ENCODE data around the gene SEMA3C.

Gene SEMA3C

DNA sequence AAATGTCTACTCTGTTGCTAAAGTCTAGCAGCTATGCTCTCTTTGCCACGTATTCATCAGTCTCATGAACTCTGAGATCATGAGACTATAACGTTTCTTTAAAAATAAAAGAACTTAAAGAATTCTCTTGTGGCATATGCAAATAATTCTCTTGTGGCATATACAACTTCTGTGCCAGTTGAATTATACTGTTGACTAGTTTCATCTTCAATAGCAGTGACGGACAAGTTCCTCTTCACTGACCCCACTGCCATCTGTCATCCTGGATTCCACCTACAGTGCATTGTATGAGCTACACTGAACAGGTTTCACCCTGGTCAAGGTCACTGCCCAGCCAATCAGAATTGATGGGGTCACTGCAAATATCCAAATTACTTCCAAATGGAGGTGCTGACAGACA lies 192.2 kb downstream of the SEMA3C start:
- no peaks in the 10 kb centered on the region for H3K27me3 Mint-ChIP-seq
- H3K9me3 Mint-ChIP-seq, result no peaks in the 10 kb centered on the region
- no peak overlapping the region for H3K27ac Mint-ChIP-seq
- H3K36me3 Mint-ChIP-seq (ENCODE audit: low read depth), result no peaks in the 10 kb centered on the region
- peaks cover 4% of the 10 kb centered on the region for H3K4me1 Mint-ChIP-seq (ENCODE audit: low read depth)
- H3K4me3 Mint-ChIP-seq, result no peak overlapping the region

GRCh38 chr7:80725181-80725611 lies 193.7 kb downstream of the SEMA3C start:
- Mint-ChIP-seq H3K4me1 (ENCODE audit: low read depth) (peaks cover 4% of the 10 kb centered on the region), H3K4me3 (no peak overlapping the region), H3K27ac (no peak overlapping the region), H3K9me3 (no peaks in the 10 kb centered on the region), H3K27me3 (no peaks in the 10 kb centered on the region), H3K36me3 (ENCODE audit: low read depth) (no peaks in the 10 kb centered on the region)

GRCh38 chr7:80724249-80724871 lies 194.5 kb downstream of the SEMA3C start:
- no peak overlapping the region for H3K4me3 Mint-ChIP-seq
- no peaks in the 10 kb centered on the region for H3K9me3 Mint-ChIP-seq

GRCh38 chr7:80722616-80723195 lies 196.1 kb downstream of the SEMA3C start:
- H3K27me3 Mint-ChIP-seq, result no peaks in the 10 kb centered on the region
- no peaks in the 10 kb centered on the region for H3K36me3 Mint-ChIP-seq (ENCODE audit: low read depth)
- no peak overlapping the region for H3K27ac Mint-ChIP-seq
- H3K4me3 Mint-ChIP-seq, result no peak overlapping the region
- H3K9me3 Mint-ChIP-seq, result no peaks in the 10 kb centered on the region
- H3K4me1 Mint-ChIP-seq (ENCODE audit: low read depth), result peaks cover 4% of the 10 kb centered on the region

More at GRCh38 chr7:80724249-80724871, 194.5 kb downstream of the SEMA3C start:
- no peak overlapping the region for H3K27ac Mint-ChIP-seq
- H3K4me1 Mint-ChIP-seq (ENCODE audit: low read depth), result peaks cover 4% of the 10 kb centered on the region
- H3K27me3 Mint-ChIP-seq, result no peaks in the 10 kb centered on the region
- no peaks in the 10 kb centered on the region for H3K36me3 Mint-ChIP-seq (ENCODE audit: low read depth)

DNA sequence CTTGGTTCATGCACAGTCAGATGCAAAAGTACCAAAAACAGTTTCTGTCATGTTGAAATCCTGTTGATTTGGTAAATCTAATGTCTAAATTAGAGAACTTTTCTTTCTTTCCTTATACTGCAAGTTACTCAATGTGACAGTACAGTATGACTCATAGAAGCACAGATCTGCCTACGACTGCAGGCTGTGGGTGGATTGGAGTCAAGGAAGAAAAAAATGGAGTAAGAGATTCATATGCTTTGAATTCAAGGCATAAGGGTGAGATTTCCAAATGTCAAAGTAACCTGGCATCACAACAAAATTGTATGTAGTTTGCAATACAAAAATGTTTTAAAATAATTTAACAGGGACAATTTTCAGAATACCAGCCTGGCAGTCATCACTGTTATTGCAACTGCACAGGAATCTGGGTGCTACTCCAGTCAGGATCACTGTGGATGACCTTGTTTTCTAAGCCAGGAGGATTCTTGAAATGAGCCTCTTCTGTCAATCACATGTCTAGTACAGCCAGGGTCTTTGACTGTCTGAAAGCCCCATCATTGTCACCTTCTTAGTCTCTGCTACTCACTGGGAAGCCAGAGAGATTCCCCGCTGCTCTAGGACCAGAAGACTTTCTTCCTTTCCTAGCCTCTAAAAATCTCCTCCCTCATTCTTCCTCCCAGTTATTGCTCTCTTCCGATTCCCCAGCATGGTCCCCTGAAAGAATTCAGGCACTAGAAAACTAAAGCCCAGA lies 196.8 kb downstream of the SEMA3C start:
- Mint-ChIP-seq H3K27me3 (no peaks in the 10 kb centered on the region), H3K36me3 (ENCODE audit: low read depth) (no peaks in the 10 kb centered on the region)

DNA sequence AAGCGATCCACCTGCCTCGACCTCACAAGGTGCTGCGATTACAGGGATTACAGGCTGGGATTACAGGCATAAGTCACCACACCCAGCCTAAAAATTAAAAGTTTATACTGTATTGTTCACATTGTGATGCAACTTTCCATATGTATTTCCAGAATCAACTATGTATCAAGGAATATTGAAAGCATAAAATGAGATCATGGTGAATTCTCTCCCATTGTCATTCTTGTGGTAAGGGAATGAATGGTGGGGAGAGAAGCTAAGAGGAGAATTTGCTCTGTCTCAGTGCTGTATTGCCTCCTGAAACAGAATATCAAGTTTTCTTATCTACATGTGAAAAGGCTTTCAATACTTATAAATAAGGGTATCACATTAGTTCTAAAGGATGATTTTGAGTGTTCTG lies 198.7 kb downstream of the SEMA3C start:
- no peaks in the 10 kb centered on the region for H3K9me3 Mint-ChIP-seq
- H3K36me3 Mint-ChIP-seq (ENCODE audit: low read depth), result no peaks in the 10 kb centered on the region
- no peak overlapping the region for H3K4me3 Mint-ChIP-seq
- H3K27ac Mint-ChIP-seq, result no peak overlapping the region
- no peaks in the 10 kb centered on the region for H3K27me3 Mint-ChIP-seq
- H3K4me1 Mint-ChIP-seq (ENCODE audit: low read depth), result no peaks in the 10 kb centered on the region

More for the DNA sequence above, 196.8 kb downstream of the SEMA3C start:
- Mint-ChIP-seq H3K9me3 (no peaks in the 10 kb centered on the region), H3K4me1 (ENCODE audit: low read depth) (peaks cover 3% of the 10 kb centered on the region), H3K27ac (no peak overlapping the region), H3K4me3 (no peak overlapping the region)

DNA sequence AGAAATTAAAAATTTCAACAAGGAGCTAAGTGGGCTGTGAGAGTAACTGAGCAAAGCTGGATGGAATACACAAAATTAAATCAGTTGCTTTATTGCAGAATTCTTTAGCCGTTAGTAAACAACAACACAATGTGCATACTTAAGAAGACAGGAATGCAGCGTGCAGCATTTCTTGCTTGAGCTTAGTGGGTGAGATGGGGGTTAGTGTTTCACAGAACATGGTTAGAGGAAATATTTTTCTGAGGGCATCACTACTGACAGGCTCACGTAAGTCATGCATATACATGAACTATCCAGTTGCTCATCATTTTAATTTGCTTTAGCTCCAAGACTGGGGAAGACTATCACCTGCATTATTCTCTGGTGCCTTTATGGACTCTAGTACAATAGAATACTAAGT lies 199.6 kb downstream of the SEMA3C start:
- H3K9me3 Mint-ChIP-seq, result no peaks in the 10 kb centered on the region
- H3K4me1 Mint-ChIP-seq (ENCODE audit: low read depth), result no peaks in the 10 kb centered on the region
- H3K4me3 Mint-ChIP-seq, result no peak overlapping the region
- no peaks in the 10 kb centered on the region for H3K27me3 Mint-ChIP-seq
- H3K36me3 Mint-ChIP-seq (ENCODE audit: low read depth), result no peaks in the 10 kb centered on the region
- H3K27ac Mint-ChIP-seq, result no peak overlapping the region

DNA sequence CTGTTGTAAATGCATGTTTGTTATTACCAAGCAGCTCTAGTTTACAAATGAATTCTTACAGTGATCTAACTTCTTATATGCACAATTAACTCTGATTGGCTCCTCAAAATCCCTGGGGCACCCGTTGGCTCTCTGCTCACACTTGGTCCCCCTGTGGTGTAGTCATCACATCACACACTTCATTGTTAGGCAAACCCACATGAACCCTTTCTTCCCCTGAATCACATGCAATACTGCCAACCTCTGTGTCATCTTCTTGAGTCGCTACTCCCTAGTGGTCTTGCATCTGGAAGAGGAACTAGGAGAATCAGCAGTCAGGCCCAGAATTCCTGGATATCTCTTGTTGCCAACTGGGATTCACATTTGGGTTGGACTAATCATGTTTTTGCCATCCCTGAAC lies 207.3 kb downstream of the SEMA3C start:
- Mint-ChIP-seq H3K4me1 (ENCODE audit: low read depth) (no peaks in the 10 kb centered on the region), H3K4me3 (no peak overlapping the region), H3K27me3 (no peaks in the 10 kb centered on the region), H3K27ac (no peak overlapping the region), H3K9me3 (peaks cover 4% of the 10 kb centered on the region), H3K36me3 (ENCODE audit: low read depth) (no peaks in the 10 kb centered on the region)

GRCh38 chr7:80708123-80708522 lies 210.7 kb downstream of the SEMA3C start:
- Mint-ChIP-seq H3K4me1 (ENCODE audit: low read depth) (no peaks in the 10 kb centered on the region), H3K36me3 (ENCODE audit: low read depth) (no peaks in the 10 kb centered on the region), H3K27ac (no peak overlapping the region), H3K27me3 (no peaks in the 10 kb centered on the region), H3K9me3 (peaks cover 4% of the 10 kb centered on the region), H3K4me3 (no peak overlapping the region)

- Mint-ChIP-seq H3K4me1 (ENCODE audit: low read depth) (no peaks in the 10 kb centered on the region), H3K4me3 (no peak overlapping the region), H3K27ac (no peak overlapping the region), H3K27me3 (no peaks in the 10 kb centered on the region), H3K9me3 (no peaks in the 10 kb centered on the region), H3K36me3 (ENCODE audit: low read depth) (no peaks in the 10 kb centered on the region)
Measured at GRCh38 chr7:80707318-80707717, 211.5 kb downstream of the SEMA3C start.

- no peak overlapping the region for H3K27ac Mint-ChIP-seq
- no peaks in the 10 kb centered on the region for H3K4me1 Mint-ChIP-seq (ENCODE audit: low read depth)
- H3K27me3 Mint-ChIP-seq, result no peaks in the 10 kb centered on the region
- H3K4me3 Mint-ChIP-seq, result no peak overlapping the region
- no peaks in the 10 kb centered on the region for H3K36me3 Mint-ChIP-seq (ENCODE audit: low read depth)
- no peaks in the 10 kb centered on the region for H3K9me3 Mint-ChIP-seq
Measured at GRCh38 chr7:80705130-80705781, 213.6 kb downstream of the SEMA3C start.

DNA sequence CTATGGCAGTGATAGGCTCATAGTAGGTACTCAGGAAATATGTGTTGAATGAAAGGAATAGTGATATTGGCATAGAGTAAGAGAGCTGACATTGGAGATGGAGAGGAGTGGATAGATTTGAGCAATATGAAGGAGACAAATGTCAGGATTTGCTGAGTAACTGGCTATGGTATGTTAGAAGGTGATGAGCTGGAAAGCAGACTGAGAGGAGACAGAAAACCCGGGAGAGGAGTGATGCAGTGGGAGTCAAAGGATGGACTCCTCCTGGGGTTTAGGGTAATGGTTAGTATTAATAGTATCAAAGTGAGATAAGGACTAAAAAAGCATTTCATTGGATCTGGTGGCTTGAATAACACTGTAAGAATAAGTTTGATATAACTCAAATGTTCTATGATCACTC lies 215.6 kb downstream of the SEMA3C start:
- no peaks in the 10 kb centered on the region for H3K36me3 Mint-ChIP-seq (ENCODE audit: low read depth)
- H3K4me1 Mint-ChIP-seq (ENCODE audit: low read depth), result no peaks in the 10 kb centered on the region
- no peaks in the 10 kb centered on the region for H3K9me3 Mint-ChIP-seq
- no peak overlapping the region for H3K4me3 Mint-ChIP-seq
- H3K27ac Mint-ChIP-seq, result no peak overlapping the region
- no peaks in the 10 kb centered on the region for H3K27me3 Mint-ChIP-seq

DNA sequence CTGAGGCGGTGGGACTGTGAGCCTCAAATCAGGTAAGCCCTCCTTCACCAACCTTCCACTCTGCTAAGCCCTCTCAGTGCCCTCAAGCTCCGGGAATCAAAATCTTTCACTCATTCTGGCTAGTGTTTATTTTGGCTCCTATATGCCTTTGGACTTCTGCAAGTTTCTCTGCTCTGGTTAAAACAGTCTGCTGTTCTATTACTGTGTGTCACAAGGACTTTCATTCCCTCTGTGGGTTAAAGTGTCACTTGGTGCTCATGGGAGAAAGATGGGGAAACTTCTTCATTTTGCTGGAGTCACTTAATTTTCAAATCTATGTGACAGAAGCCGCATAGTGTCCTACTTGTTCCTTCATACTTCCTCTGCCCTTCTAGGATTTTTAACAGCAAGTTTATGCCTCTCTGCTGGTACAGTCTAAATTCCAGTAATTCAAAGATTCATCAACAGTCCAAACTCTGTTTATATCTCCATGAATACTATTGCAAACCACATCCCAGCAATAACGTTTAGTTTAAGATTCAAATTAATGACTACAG lies 219.1 kb downstream of the SEMA3C start:
- Mint-ChIP-seq H3K27ac (no peak overlapping the region), H3K27me3 (no peaks in the 10 kb centered on the region), H3K9me3 (no peaks in the 10 kb centered on the region), H3K4me1 (ENCODE audit: low read depth) (no peaks in the 10 kb centered on the region), H3K36me3 (ENCODE audit: low read depth) (no peaks in the 10 kb centered on the region), H3K4me3 (no peak overlapping the region)

DNA sequence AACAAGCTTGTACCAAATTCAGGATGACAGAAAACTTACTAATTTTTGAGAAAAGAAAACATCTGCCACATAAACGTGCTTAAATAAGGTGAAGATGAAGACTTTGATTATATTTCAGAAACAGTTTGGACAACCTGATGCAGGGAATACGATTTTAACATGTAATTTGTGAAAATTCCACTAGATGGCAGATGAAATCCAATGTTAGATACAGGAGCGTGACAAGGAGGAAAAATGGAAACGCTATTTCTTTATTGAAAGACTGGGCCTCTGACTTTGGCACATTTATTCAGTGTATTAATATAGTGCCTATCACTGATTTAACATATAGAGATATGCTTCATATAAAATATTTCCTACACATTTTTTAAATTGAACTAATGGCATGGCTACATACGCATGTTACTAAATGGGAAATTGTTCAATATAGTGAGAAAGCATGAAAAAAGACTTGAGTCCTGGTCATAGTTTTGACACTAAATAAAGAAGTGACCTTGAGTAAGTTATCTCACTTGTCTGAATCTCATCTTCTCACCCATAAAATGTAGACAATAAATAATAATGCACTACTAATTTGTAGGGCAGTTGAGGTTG lies 219.7 kb downstream of the SEMA3C start:
- H3K36me3 Mint-ChIP-seq (ENCODE audit: low read depth), result no peaks in the 10 kb centered on the region
- H3K27me3 Mint-ChIP-seq, result no peaks in the 10 kb centered on the region
- no peaks in the 10 kb centered on the region for H3K4me1 Mint-ChIP-seq (ENCODE audit: low read depth)
- no peak overlapping the region for H3K27ac Mint-ChIP-seq
- no peaks in the 10 kb centered on the region for H3K9me3 Mint-ChIP-seq
- H3K4me3 Mint-ChIP-seq, result no peak overlapping the region

Measured in stimulated activated naive CD8-positive, alpha-beta T cell treated with anti-CD3 and anti-CD28 coated beads, Interleukin-15, Interleukin-2, amounts not matched to agents 100 ng/mL and 50 ng/mL, for 24 hours (primary cell).